Activated B cell treated with CpG ODN at 0.5 μM for 24 hours (primary cell): ENCODE data around the gene PRPF40B. TPM values are rescaled to one million over a fixed set of nuclear protein-coding genes. Genes with fewer than 3 reads are reported as not detected.

Experiments
- ATAC-seq: fragments of 200-7000 bp; cut with Tn5 transposase; one replicate; pipeline ENCODE4 v1.10.0; 2021; ENCODE audit warnings: low read depth, mild to moderate bottlenecking, moderate library complexity
- CTCF ChIA-PET: fragments of 350-600 bp; sonication (Branson Sonifier 250); formaldehyde crosslinking; loops from one replicate; lab custom pipeline; 2021; ENCODE audit warnings: antibody characterized with exemption; lab: Charles Lee
- POLR2A ChIA-PET: fragments of 350-600 bp; sonication (Branson Sonifier 250); formaldehyde crosslinking; loops from one replicate; lab custom pipeline; 2021; ENCODE audit warnings: antibody characterized with exemption; lab: Charles Lee
- DNase-seq: peaks from one replicate; pipeline ENCODE4 v3.0.0; 2022
- H3K27ac Mint-ChIP-seq: one replicate; pipeline ENCODE4 v1.8.0; 2020; ENCODE audit warnings: mixed read lengths
- H3K27me3 Mint-ChIP-seq: one replicate; pipeline ENCODE4 v1.8.0; 2021; ENCODE audit warnings: mixed read lengths
- H3K36me3 Mint-ChIP-seq: one replicate; pipeline ENCODE4 v1.8.0; 2021; ENCODE audit warnings: low read depth, mixed read lengths
- H3K4me1 Mint-ChIP-seq: one replicate; pipeline ENCODE4 v1.8.0; 2021; ENCODE audit warnings: mixed read lengths
- H3K4me3 Mint-ChIP-seq: one replicate; pipeline ENCODE4 v1.8.0; 2020; ENCODE audit warnings: mild to moderate bottlenecking, mixed read lengths
- H3K9me3 Mint-ChIP-seq: one replicate; pipeline ENCODE4 v1.8.0; 2020; ENCODE audit warnings: mixed read lengths
- CTCF ChIP-seq: fragments of 200-600 bp; IDR thresholded peaks from one replicate; pipeline ENCODE4 v1.8.0; 2022; ENCODE audit warnings: antibody characterized with exemption, mild to moderate bottlenecking
- intact Hi-C: fragments of 100-400 bp; cut with micrococcal nuclease; formaldehyde crosslinking; loops from one replicate; pipeline ENCODE4 v1.15.1; 2024
- total RNA-seq: library from RNA; stranded (reverse); gene quantifications from 2 replicates; pipeline ENCODE4 v1.2.3, GENCODE V29; 2022

The PRPF40B gene
- total RNA-seq, result 16.4 and 23.4 TPM in 2 replicates

- H3K27ac Mint-ChIP-seq, result peak within 1 kb of the TSS; percentile 86
- no peak for TF ChIP-seq CTCF
- H3K4me3 Mint-ChIP-seq, result peak within 1 kb of the TSS; percentile 88
- H3K36me3 Mint-ChIP-seq, result no peaks in the 10 kb centered on the region
- POLR2A ChIA-PET, result interaction anchor here (0.6 to 2.5 kb wide), 27 partner anchors 9 to 770 kb away, joined by 3 to 23 read pairs (median 4); partner anchors contain the start of genes BCDIN3D, COX14, FKBP11 and FMNL3
- no peaks in the 10 kb centered on the region for H3K9me3 Mint-ChIP-seq
- ATAC-seq, result peak; percentile 79
- intact Hi-C loops, result loop anchor here (1.0 to 5.0 kb wide), 9 partner anchors 41 to 487 kb away; partner anchors contain the start of genes BCDIN3D, FMNL3, MCRS1 and SPATS2
- H3K4me1 Mint-ChIP-seq, result peaks cover 25% of the 10 kb centered on the region
- no peaks in the 10 kb centered on the region for H3K27me3 Mint-ChIP-seq
- CTCF ChIA-PET, result interaction anchor here (1.0 to 1.6 kb wide), 6 partner anchors 8 to 292 kb away, joined by 3 to 6 read pairs (median 4); no protein-coding TSS in a partner anchor
- peak; percentile 89 for DNase-seq
Observed at GRCh38 chr12:49623142-49623904, at the start of gene PRPF40B. Gene PRPF40B (plus strand): TSS chr12:49623561. CDS start chr12:49623591, 30 bp downstream.

DNA sequence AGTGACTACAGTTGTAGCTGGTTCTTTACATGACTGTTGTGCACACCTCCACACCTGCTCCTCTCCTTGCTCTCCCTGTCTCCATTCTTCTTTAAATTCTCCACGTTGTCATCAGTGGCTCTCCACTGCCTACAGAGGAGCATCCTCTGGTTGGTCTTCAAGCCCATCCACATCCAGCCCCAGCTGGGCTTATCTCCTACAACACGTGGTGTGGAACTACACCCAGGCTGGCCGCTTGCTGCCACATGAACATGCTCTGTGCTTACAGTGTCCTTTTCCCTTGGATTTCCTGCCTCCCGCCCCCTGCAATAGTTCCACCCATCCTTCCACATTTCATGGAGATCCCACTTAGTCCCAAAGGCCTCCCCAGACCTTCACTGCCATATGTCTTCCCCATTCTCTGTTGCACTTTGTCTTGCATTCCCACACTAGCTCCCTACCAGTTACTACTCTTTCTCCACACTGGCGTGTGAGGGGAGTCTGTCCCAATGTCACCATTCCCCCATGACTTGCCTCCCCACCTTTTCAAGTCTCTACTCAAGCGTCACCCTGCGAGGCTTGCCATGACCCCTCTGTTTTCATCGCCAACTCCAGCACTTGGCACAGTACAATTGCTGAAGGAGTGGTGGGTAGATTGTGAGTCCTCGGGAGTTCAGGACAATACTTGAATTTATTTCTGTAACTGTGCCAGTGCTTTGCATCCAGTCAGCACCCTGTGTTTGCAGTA lies 45.6 kb upstream of the PRPF40B start:
- H3K4me3 Mint-ChIP-seq, result no peak overlapping the region
- CTCF ChIA-PET, result no interaction called here

DNA sequence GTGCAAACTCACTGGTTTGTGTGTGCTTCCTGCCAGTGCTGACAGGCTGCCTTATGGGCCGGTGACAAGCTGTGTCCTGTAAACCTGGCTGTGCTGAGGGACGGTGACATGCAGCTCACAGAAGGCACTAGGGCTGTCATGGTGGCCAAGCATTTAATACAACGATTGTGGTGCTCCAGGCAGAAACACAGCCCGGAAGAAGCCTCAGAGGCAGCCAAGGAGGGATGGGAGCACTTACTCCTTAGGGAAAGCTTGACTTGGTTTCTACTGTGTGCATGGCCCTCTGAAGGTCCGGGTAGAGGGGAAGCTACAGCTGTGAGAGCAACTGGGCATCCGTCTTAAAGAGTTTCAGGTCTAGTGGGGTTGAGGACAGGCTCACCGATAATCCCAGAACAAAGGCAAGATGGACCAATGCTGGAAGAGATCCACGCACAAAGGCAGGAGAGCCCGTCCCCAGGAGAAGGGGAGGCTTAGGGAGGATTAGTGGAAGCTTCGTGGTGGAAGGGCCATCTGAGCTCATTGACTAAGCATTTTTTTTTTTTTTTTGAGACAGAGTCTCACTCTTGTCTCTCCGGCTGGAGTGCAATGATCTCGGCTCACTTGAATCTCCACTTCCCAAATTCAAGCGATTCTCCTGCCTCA lies 44.8 kb upstream of the PRPF40B start:
- Mint-ChIP-seq H3K27ac (no peak overlapping the region), H3K4me1 (peaks cover 11% of the 10 kb centered on the region), H3K36me3 (peaks cover 36% of the 10 kb centered on the region), H3K9me3 (no peaks in the 10 kb centered on the region), H3K4me3 (no peak overlapping the region), H3K27me3 (no peaks in the 10 kb centered on the region)
- DNase-seq (no peak), ATAC-seq (no peak)
- ChIA-PET POLR2A (no interaction called here), CTCF (interaction anchor here (1.0 to 4.9 kb wide), 2 partner anchors 178 to 220 kb away, joined by 3 to 25 read pairs; no protein-coding TSS in a partner anchor)
- intact Hi-C loops, result no loop called here
- no peak for TF ChIP-seq CTCF

More for the DNA sequence above, 45.6 kb upstream of the PRPF40B start:
- ATAC-seq (no peak), DNase-seq (no peak)
- intact Hi-C loops, result no loop called here
- Mint-ChIP-seq H3K9me3 (no peaks in the 10 kb centered on the region), H3K27ac (no peak overlapping the region), H3K36me3 (peaks cover 32% of the 10 kb centered on the region), H3K27me3 (no peaks in the 10 kb centered on the region), H3K4me1 (peaks cover 11% of the 10 kb centered on the region)
- no peak for TF ChIP-seq CTCF
- POLR2A ChIA-PET, result no interaction called here

DNA sequence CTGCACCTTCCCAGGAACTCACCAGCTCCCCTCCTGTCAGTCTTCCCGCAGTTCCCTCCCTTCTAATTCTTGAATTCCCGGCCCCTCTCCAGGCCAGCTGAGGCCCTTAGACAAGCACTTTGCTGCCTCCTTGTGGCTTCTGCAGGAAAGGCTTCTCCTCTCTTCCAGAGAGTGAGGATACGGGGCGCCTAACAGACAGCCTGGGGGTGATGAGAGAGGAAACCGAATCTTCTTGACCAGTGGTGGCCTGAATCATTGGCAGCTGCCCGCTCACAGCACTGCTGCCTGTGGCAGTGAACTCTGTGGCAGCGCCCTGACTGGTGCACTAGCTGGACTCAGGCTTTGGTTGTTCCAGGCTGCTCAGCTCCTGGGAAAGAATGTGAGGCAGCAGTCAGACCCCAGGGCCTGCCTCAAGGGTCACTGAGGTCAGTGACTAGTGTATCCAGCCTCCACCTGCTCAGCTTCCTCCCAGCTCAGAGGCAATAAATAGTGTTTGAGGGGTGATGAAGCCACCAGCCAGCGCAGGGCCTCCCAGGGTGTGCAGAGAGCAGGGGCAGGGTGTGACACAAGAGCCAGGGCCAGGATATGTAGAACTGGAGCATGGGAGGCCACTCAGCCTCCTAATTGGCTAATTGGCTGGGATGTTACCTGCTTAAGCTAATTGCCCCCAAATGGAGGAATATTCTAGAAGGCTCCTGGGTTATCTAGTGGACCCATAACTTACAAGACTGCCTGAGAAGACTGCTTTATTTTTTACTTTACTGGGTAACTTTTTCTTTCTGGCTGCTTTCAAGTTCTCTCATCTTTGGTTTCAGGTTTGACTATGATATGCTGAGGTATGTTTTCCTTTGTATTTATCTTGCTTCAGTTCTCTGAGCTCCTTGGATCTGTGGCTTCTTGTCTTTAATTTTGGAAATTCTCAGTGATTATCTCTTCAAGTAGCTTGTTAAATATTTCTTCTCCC lies 42.5 kb upstream of the PRPF40B start:
- Mint-ChIP-seq H3K36me3 (peaks cover 38% of the 10 kb centered on the region), H3K4me1 (peaks cover 11% of the 10 kb centered on the region), H3K27me3 (no peaks in the 10 kb centered on the region), H3K4me3 (no peak overlapping the region), H3K27ac (no peak overlapping the region), H3K9me3 (no peaks in the 10 kb centered on the region)
- ChIA-PET CTCF (interaction anchor here (0.9 to 4.9 kb wide), 7 partner anchors 8 to 292 kb away, joined by 3 to 25 read pairs (median 4); partner anchors contain the start of gene PRPF40B), POLR2A (interaction anchor here (0.6 to 1.0 kb wide), 2 partner anchors 42 to 166 kb away, joined by 3 to 4 read pairs; partner anchors contain the start of gene PRPF40B)
- TF ChIP-seq CTCF, result no peak
- ATAC-seq (peak; percentile 62), DNase-seq (no peak)
- intact Hi-C loops, result loop anchor here (1.0 to 5.0 kb wide), 3 partner anchors 41 to 292 kb away; partner anchors contain the start of gene PRPF40B
